ENCODE measurements around the gene MCTP1. TPM values are rescaled to one million over a fixed set of nuclear protein-coding genes. Genes with fewer than 3 reads are reported as not detected.

MCTP1 gene
- total RNA-seq, 1 donor from 2014 or later = 1.7 TPM

GRCh38 chr5:94793113-94793815, 491.6 kb downstream of the MCTP1 start:
- Mint-ChIP-seq H3K9me3 (peaks cover 4% of the 10 kb centered on the region), H3K27ac (ENCODE audit: unreplicated experiment) (no peak overlapping the region), H3K4me1 (peaks cover 4% of the 10 kb centered on the region), H3K4me3 (no peak overlapping the region), H3K27me3 (ENCODE audit: low read depth) (no peaks in the 10 kb centered on the region), H3K36me3 (ENCODE audit: low read depth) (peaks cover 2% of the 10 kb centered on the region)
- DNase-seq (ENCODE audit: low read depth, low spot score) = no peak
- TF ChIP-seq CTCF (conservative IDR thresholded peaks at IDR 0.05) = no peak

- peaks cover 14% of the 10 kb centered on the region for H3K4me1 Mint-ChIP-seq
- DNase-seq (ENCODE audit: low read depth, low spot score) = no peak
- no peak overlapping the region for H3K4me3 Mint-ChIP-seq
- H3K27me3 Mint-ChIP-seq (ENCODE audit: low read depth) = no peaks in the 10 kb centered on the region
- H3K27ac Mint-ChIP-seq (ENCODE audit: unreplicated experiment) = peak overlapping the region; percentile 55
- no peak for TF ChIP-seq CTCF (conservative IDR thresholded peaks at IDR 0.05)
- H3K9me3 Mint-ChIP-seq = peaks cover 4% of the 10 kb centered on the region
- H3K36me3 Mint-ChIP-seq (ENCODE audit: low read depth) = peaks cover 2% of the 10 kb centered on the region
These were observed 493.1 kb downstream of the MCTP1 start for GRCh38 chr5:94791829-94792228.

- peaks cover 4% of the 10 kb centered on the region for H3K9me3 Mint-ChIP-seq
- TF ChIP-seq CTCF (conservative IDR thresholded peaks at IDR 0.05) = no peak
- no peak overlapping the region for H3K27ac Mint-ChIP-seq (ENCODE audit: unreplicated experiment)
- H3K36me3 Mint-ChIP-seq (ENCODE audit: low read depth) = peaks cover 2% of the 10 kb centered on the region
- H3K4me1 Mint-ChIP-seq = peaks cover 18% of the 10 kb centered on the region
- DNase-seq (ENCODE audit: low read depth, low spot score) = no peak
- H3K27me3 Mint-ChIP-seq (ENCODE audit: low read depth) = no peaks in the 10 kb centered on the region
- no peak overlapping the region for H3K4me3 Mint-ChIP-seq
These were observed 496.4 kb downstream of the MCTP1 start for GRCh38 chr5:94788527-94788926.

- H3K36me3 Mint-ChIP-seq (ENCODE audit: low read depth) = peaks cover 2% of the 10 kb centered on the region
- no peaks in the 10 kb centered on the region for H3K9me3 Mint-ChIP-seq
- no peak overlapping the region for H3K4me3 Mint-ChIP-seq
- no peak for DNase-seq (ENCODE audit: low read depth, low spot score)
- H3K27ac Mint-ChIP-seq (ENCODE audit: unreplicated experiment) = no peak overlapping the region
- H3K4me1 Mint-ChIP-seq = peaks cover 18% of the 10 kb centered on the region
- peak; percentile 47 for TF ChIP-seq CTCF (conservative IDR thresholded peaks at IDR 0.05)
- no peaks in the 10 kb centered on the region for H3K27me3 Mint-ChIP-seq (ENCODE audit: low read depth)
These were observed 500.1 kb downstream of the MCTP1 start for GRCh38 chr5:94784536-94785505.

- no peak for DNase-seq (ENCODE audit: low read depth, low spot score)
- H3K27ac Mint-ChIP-seq (ENCODE audit: unreplicated experiment) = no peak overlapping the region
- H3K9me3 Mint-ChIP-seq = no peaks in the 10 kb centered on the region
- H3K4me1 Mint-ChIP-seq = peaks cover 10% of the 10 kb centered on the region
- H3K36me3 Mint-ChIP-seq (ENCODE audit: low read depth) = no peaks in the 10 kb centered on the region
- TF ChIP-seq CTCF (conservative IDR thresholded peaks at IDR 0.05) = no peak
- H3K4me3 Mint-ChIP-seq = no peak overlapping the region
- no peaks in the 10 kb centered on the region for H3K27me3 Mint-ChIP-seq (ENCODE audit: low read depth)
These were observed 502.5 kb downstream of the MCTP1 start for GRCh38 chr5:94782383-94782782.

Data from neural crest cell (in vitro differentiated cells).